ENCODE data around the gene ADTRP.

- TF ChIP-seq CTCF (IDR thresholded peaks at IDR 0.05) (no peak), POLR2A (IDR thresholded peaks at IDR 0.05) (no peak)
Measured at GRCh38 chr6:11722805-11723631, 55.6 kb downstream of the ADTRP start.

All from uterus (tissue), 2 donors.